ENCODE data around the gene BMF.
A peak's percentile ranks its signal among the peaks of the same experiment; 100 is the strongest.
"Not testable (repeated sequence)": the region's sequence is repeated elsewhere in the genome, so short reads cannot be mapped to it uniquely, and the experiment has no call there.

Gene BMF

GRCh38 chr15:40108855-40109735 lies at the start of gene BMF:
Gene BMF (minus strand): TSS chr15:40108879. CDS start chr15:40106086, 2,793 bp downstream.
- peak; percentile 91 to 95 for DNase-seq (ENCODE audit: low read depth in 2 of 2)

GRCh38 chr15:40157778-40158447 lies 49.2 kb upstream of the BMF start:
- no peak for DNase-seq (ENCODE audit: low read depth in 2 of 2)

GRCh38 chr15:40155270-40155910 lies 46.7 kb upstream of the BMF start:
- DNase-seq (ENCODE audit: low read depth in 2 of 2), result no peak

- not testable (repeated sequence) for DNase-seq (ENCODE audit: low read depth in 2 of 2)
Measured at GRCh38 chr15:40154821-40155220, 46.1 kb upstream of the BMF start.

GRCh38 chr15:40151991-40152390 lies 43.3 kb upstream of the BMF start:
- DNase-seq (ENCODE audit: low read depth in 2 of 2), result no peak

- DNase-seq (ENCODE audit: low read depth in 2 of 2), result no peak
Measured at GRCh38 chr15:40151499-40151898, 42.8 kb upstream of the BMF start.

- no peak for DNase-seq (ENCODE audit: low read depth in 2 of 2)
Measured at GRCh38 chr15:40150163-40150925, 41.7 kb upstream of the BMF start.

GRCh38 chr15:40149339-40149738 lies 40.7 kb upstream of the BMF start:
- no peak for DNase-seq (ENCODE audit: low read depth in 2 of 2)

GRCh38 chr15:40146037-40146436 lies 37.4 kb upstream of the BMF start:
- no peak for DNase-seq (ENCODE audit: low read depth in 2 of 2)

- no peak for DNase-seq (ENCODE audit: low read depth in 2 of 2)
Measured at GRCh38 chr15:40142428-40142827, 33.7 kb upstream of the BMF start.

- not testable (repeated sequence) for DNase-seq (ENCODE audit: low read depth in 2 of 2)
Measured at GRCh38 chr15:40138201-40138570, 29.5 kb upstream of the BMF start.

- DNase-seq (ENCODE audit: low read depth in 2 of 2), result no peak
Measured at GRCh38 chr15:40137303-40138200, 28.9 kb upstream of the BMF start.

GRCh38 chr15:40136470-40137302 lies 28.0 kb upstream of the BMF start:
- DNase-seq (ENCODE audit: low read depth in 2 of 2), result no peak

- DNase-seq (ENCODE audit: low read depth in 2 of 2), result not testable (repeated sequence)
Measured at GRCh38 chr15:40135846-40136450, 27.3 kb upstream of the BMF start.

GRCh38 chr15:40134885-40135284 lies 26.2 kb upstream of the BMF start:
- no peak for DNase-seq (ENCODE audit: low read depth in 2 of 2)

- DNase-seq (ENCODE audit: low read depth in 2 of 2), result no peak
Measured at GRCh38 chr15:40133544-40133943, 24.9 kb upstream of the BMF start.

- no peak for DNase-seq (ENCODE audit: low read depth in 2 of 2)
Measured at GRCh38 chr15:40130799-40131502, 22.3 kb upstream of the BMF start.

GRCh38 chr15:40130118-40130517 lies 21.4 kb upstream of the BMF start:
- no peak for DNase-seq (ENCODE audit: low read depth in 2 of 2)

Measured in stimulated activated CD8-positive, alpha-beta memory T cell treated with anti-CD3 and anti-CD28 coated beads, Interleukin-2, amount 100 ng/mL, for 1 hour (primary cell).